DOHH2 (cell line): Measurements from ENCODE around the gene FAM221B.

ENCODE experiments used
- H3F3A ChIP-seq: fragments of 200-600 bp; sonication (generic), shearing (Covaris generic); 2 replicates; pipeline ENCODE4 v1.6.0; 2016; ENCODE audit warnings: antibody characterized with exemption, mild to moderate bottlenecking; ENCODE audit not compliant: control insufficient read depth, insufficient read depth
- H3K27ac ChIP-seq: fragments of 200-600 bp; sonication (generic); 2 replicates; pipeline ENCODE4 v1.5.1; 2014; ENCODE audit warnings: low read depth, mild to moderate bottlenecking, low read length, moderate library complexity
- H3K27me3 ChIP-seq: fragments of 200-600 bp; sonication (generic); 2 replicates; pipeline ENCODE4 v1.6.1; 2014; ENCODE audit warnings: mild to moderate bottlenecking, low read length, mixed read lengths; ENCODE audit not compliant: control insufficient read depth
- H3K36me3 ChIP-seq: fragments of 200-600 bp; sonication (generic); 2 replicates; pipeline ENCODE4 v1.6.1; 2014; ENCODE audit warnings: mild to moderate bottlenecking, low read length, moderate library complexity, mixed read lengths; ENCODE audit not compliant: control insufficient read depth
- H3K4me1 ChIP-seq: fragments of 200-600 bp; sonication (generic); 2 replicates; pipeline ENCODE4 v1.6.1; 2014; ENCODE audit warnings: mild to moderate bottlenecking, low read length, mixed read lengths; ENCODE audit not compliant: control insufficient read depth
- H3K4me2 ChIP-seq: fragments of 200-600 bp; sonication (generic); 2 replicates; pipeline ENCODE4 v1.6.0; 2014; ENCODE audit warnings: mild to moderate bottlenecking, low read length, moderate library complexity
- H3K4me3 ChIP-seq: fragments of 200-600 bp; sonication (generic); 2 replicates; pipeline ENCODE4 v1.5.1; 2014; ENCODE audit warnings: mild to moderate bottlenecking, low read length, mixed read lengths
- H3K79me2 ChIP-seq: fragments of 200-600 bp; sonication (generic); 2 replicates; pipeline ENCODE4 v1.6.1; 2014; ENCODE audit warnings: mild to moderate bottlenecking, low read length, mixed read lengths; ENCODE audit not compliant: control insufficient read depth
- H3K9me2 ChIP-seq: fragments of 200-600 bp; sonication (generic); replicated peaks from 2 replicates; pipeline ENCODE4 v1.6.1; 2014; ENCODE audit warnings: mild to moderate bottlenecking, low read length, mixed read lengths; ENCODE audit not compliant: control insufficient read depth
- H3K9me3 ChIP-seq: fragments of 200-600 bp; sonication (generic); 2 replicates; pipeline ENCODE4 v1.6.1; 2014; ENCODE audit warnings: antibody characterized with exemption, low read length, mixed read lengths; ENCODE audit not compliant: control insufficient read depth, insufficient read depth
- H4K20me1 ChIP-seq: fragments of 200-600 bp; sonication (generic); 2 replicates; pipeline ENCODE4 v1.6.0; 2014; ENCODE audit warnings: low read depth, mild to moderate bottlenecking, antibody characterized with exemption, low read length, moderate library complexity; ENCODE audit not compliant: control insufficient read depth, insufficient read depth
- CTCF ChIP-seq: fragments of 200-600 bp; sonication (generic); IDR thresholded peaks from one replicate; pipeline ENCODE4 v1.5.1; 2014; ENCODE audit warnings: antibody characterized with exemption, mild to moderate bottlenecking, low read depth, low read length; ENCODE audit not compliant: poor library complexity, severe bottlenecking
- EZH2phosphoT487 ChIP-seq: fragments of 200-600 bp; sonication (generic); IDR thresholded peaks from 2 replicates; pipeline ENCODE4 v1.6.1; 2017; ENCODE audit warnings: borderline replicate concordance, mild to moderate bottlenecking, antibody characterized with exemption, low read length, moderate library complexity, mixed read lengths

FAM221B gene

GRCh38 chr9:35812025-35812602, 16.4 kb downstream of the FAM221B start, which contains the start of gene SPAG8:
Gene SPAG8 (minus strand): TSS chr9:35812262. CDS start chr9:35812147, 115 bp downstream.
- TF ChIP-seq CTCF (no peak), EZH2phosphoT487 (no peak)
- Histone ChIP-seq H4K20me1 (no peaks in the 10 kb centered on the region), H3K79me2 (peaks cover 13% of the 10 kb centered on the region), H3K4me1 (peaks cover 36% of the 10 kb centered on the region), H3F3A (peaks cover 6% of the 10 kb centered on the region), H3K9me3 (0 out of 2 replicates have a peak, but pooled peaks cover 3% of the 10 kb centered on the region), H3K4me2 (peak within 1 kb of the TSS; percentile 100), H3K4me3 (peak within 1 kb of the TSS; percentile 78), H3K27ac (peak within 1 kb of the TSS; percentile 45), H3K36me3 (peaks cover 12% of the 10 kb centered on the region), H3K9me2 (no peaks in the 10 kb centered on the region), H3K27me3 (no peaks in the 10 kb centered on the region)

- TF ChIP-seq CTCF (no peak), EZH2phosphoT487 (no peak)
- H3K79me2 ChIP-seq, result peaks cover 13% of the 10 kb centered on the region
- no peaks in the 10 kb centered on the region for H3K27me3 ChIP-seq
- H3K27ac ChIP-seq, result no peak overlapping the region
- peaks cover 36% of the 10 kb centered on the region for H3K4me1 ChIP-seq
- H3K36me3 ChIP-seq, result peaks cover 12% of the 10 kb centered on the region
- no peaks in the 10 kb centered on the region for H3K9me2 ChIP-seq
- H3F3A ChIP-seq, result peaks cover 6% of the 10 kb centered on the region
- H3K4me2 ChIP-seq, result peak overlapping the region; percentile 100
- 0 out of 2 replicates have a peak, but pooled peaks cover 3% of the 10 kb centered on the region for H3K9me3 ChIP-seq
- H3K4me3 ChIP-seq, result peak overlapping the region; percentile 78
- no peaks in the 10 kb centered on the region for H4K20me1 ChIP-seq
Measured at GRCh38 chr9:35811381-35812024, 17.0 kb downstream of the FAM221B start.

GRCh38 chr9:35810122-35810521, 18.4 kb downstream of the FAM221B start:
- Histone ChIP-seq H3K4me1 (peaks cover 32% of the 10 kb centered on the region), H4K20me1 (no peaks in the 10 kb centered on the region)
- TF ChIP-seq EZH2phosphoT487 (no peak), CTCF (no peak)

More at GRCh38 chr9:35810122-35810521, 18.4 kb downstream of the FAM221B start:
- Histone ChIP-seq H3K4me2 (no peak overlapping the region), H3F3A (peaks cover 4% of the 10 kb centered on the region), H3K27me3 (no peaks in the 10 kb centered on the region), H3K9me2 (no peaks in the 10 kb centered on the region), H3K27ac (no peak overlapping the region), H3K79me2 (peaks cover 13% of the 10 kb centered on the region), H3K36me3 (peaks cover 12% of the 10 kb centered on the region), H3K4me3 (no peak overlapping the region), H3K9me3 (no peaks in the 10 kb centered on the region)
